HL-60 (cell line): ENCODE data around the gene CCT8.
A peak's percentile ranks its signal among the peaks of the same experiment; 100 is the strongest.
"Not testable (repeated sequence)": the region's sequence is repeated elsewhere in the genome, so short reads cannot be mapped to it uniquely, and the experiment has no call there.

ENCODE experiments used
- DNase-seq, 2 experiments: peaks; one replicate each; pipeline ENCODE4 v3.0.0-alpha.2; 2010 to 2020; ENCODE audit warnings: low read depth in 1 of 2, low spot score in 1 of 2
- H3K27ac ChIP-seq: fragments of 250-450 bp; sonication (Bioruptor Pico); replicated peaks from 2 replicates; pipeline ENCODE4 v1.5.1; 2020; ENCODE audit warnings: mild to moderate bottlenecking, moderate library complexity
- H3K27me3 ChIP-seq: fragments of 250-450 bp; sonication (Bioruptor Pico); 2 replicates; pipeline ENCODE4 v1.5.1; 2021; ENCODE audit warnings: mild to moderate bottlenecking, moderate library complexity; ENCODE audit not compliant: insufficient read depth, poor library complexity, severe bottlenecking
- H3K4me3 ChIP-seq: replicated peaks from 2 replicates; pipeline ENCODE4 v1.5.1; 2011; ENCODE audit warnings: mild to moderate bottlenecking, control low read depth, low read length; ENCODE audit not compliant: insufficient read depth
- CTCF ChIP-seq: IDR thresholded peaks from one replicate; pipeline ENCODE4 v1.5.1; 2011; ENCODE audit warnings: low read length, control low read depth, inconsistent platforms; ENCODE audit not compliant: insufficient read depth
- GABPA ChIP-seq: IDR thresholded peaks from 2 replicates; pipeline ENCODE4 v1.6.1; 2012; ENCODE audit warnings: low read depth
- POLR2AphosphoS5 ChIP-seq: IDR thresholded peaks from 2 replicates; pipeline ENCODE4 v1.6.1; 2012; ENCODE audit warnings: low read depth
- REST ChIP-seq: IDR thresholded peaks from 2 replicates; pipeline ENCODE4 v1.6.1; 2012; ENCODE audit warnings: low read depth; ENCODE audit not compliant: insufficient replicate concordance
- SPI1 ChIP-seq: IDR thresholded peaks from 2 replicates; pipeline ENCODE4 v1.6.1; 2012; ENCODE audit warnings: low read depth, mild to moderate bottlenecking, borderline replicate concordance

The CCT8 gene

DNA sequence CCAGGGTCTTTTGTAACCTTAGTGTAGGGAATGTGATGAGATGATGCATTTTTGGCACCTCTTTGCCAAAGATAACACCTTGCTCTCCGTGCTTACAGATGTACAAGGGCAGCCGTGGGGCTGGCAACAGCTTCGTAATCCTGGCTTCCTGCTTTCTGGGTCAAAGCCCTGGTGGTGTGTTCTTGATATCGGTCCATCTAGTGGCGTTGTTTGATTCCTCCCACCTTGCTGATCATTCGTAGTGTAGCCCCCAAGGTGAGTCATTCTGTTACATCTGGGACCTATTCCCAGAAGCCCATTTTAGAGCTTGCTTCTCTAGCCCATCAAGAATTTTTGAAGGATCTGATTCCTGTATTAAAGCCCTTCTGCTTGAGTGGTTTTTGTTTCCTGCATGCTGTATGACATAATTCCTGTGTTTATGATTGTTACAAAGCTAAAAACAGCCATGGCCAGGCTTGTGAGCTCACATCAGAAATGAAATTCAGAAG lies 7.0 kb upstream of the CCT8 start:
- no peak for TF ChIP-seq SPI1
- no peak for TF ChIP-seq GABPA
- TF ChIP-seq CTCF = no peak
- TF ChIP-seq REST = no peak
- TF ChIP-seq POLR2AphosphoS5 = no peak
- no peak for DNase-seq
- H3K27ac ChIP-seq = no peak overlapping the region; the same call in 1 of the 2 replicates
- H3K4me3 ChIP-seq = no peak overlapping the region
- no peaks in the 10 kb centered on the region for H3K27me3 ChIP-seq

DNA sequence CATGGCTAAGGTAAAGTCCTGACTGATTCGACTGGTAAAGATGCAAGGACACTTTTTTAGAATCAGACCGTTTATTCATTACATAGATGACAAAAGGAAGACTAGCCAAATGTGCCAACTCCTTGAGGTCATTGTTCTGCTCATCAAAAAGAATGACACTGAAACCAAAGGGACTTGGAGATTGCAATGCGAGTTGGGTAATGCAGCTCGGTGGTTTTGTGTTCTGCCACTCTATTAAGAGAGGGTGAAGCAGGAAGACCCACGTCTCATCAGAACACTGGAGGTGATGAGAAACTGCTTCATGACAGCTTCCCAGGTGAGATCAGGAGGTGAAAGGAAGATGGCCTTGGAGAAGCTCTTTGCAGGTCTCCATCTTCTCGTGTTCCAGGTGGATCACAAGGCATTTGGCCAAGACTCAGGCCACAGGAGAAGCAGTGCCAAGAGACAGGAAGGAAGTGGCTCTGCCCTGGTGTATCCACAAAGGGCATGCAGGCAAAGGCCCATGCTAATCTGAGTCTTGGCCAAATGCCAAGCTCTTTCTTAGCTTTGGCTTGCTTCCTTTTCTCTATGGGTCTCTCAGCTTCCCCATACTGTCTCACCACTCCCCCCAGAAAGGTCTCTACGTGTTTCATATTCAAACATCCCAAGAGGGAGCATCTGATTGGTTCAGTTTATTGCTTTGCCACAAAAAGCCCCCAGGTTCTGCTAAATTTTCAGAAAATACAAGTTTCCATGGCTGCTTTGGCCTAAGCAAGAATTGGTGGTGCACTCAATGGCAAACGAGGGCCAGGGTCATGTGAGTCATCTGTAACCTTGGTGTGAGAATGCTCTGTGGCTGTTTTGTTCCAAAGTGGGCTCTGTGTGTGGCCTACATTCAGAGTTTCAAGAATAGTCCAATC lies 5.7 kb upstream of the CCT8 start:
- peak; percentile 87 for TF ChIP-seq POLR2AphosphoS5
- TF ChIP-seq SPI1 = peak; percentile 88
- TF ChIP-seq REST = no peak
- no peak for TF ChIP-seq CTCF
- peak; percentile 53 for TF ChIP-seq GABPA
- DNase-seq = peak; percentile 96
- Histone ChIP-seq H3K4me3 (no peak overlapping the region), H3K27ac (peak overlapping the region; percentile 54), H3K27me3 (no peaks in the 10 kb centered on the region)

GRCh38 chr21:29077651-29078090 lies 4.2 kb upstream of the CCT8 start:
- no peak overlapping the region for H3K4me3 ChIP-seq
- DNase-seq = no peak
- H3K27ac ChIP-seq = no peak overlapping the region
- no peaks in the 10 kb centered on the region for H3K27me3 ChIP-seq
- TF ChIP-seq SPI1 (no peak), POLR2AphosphoS5 (no peak), GABPA (no peak), REST (no peak), CTCF (no peak)

DNA sequence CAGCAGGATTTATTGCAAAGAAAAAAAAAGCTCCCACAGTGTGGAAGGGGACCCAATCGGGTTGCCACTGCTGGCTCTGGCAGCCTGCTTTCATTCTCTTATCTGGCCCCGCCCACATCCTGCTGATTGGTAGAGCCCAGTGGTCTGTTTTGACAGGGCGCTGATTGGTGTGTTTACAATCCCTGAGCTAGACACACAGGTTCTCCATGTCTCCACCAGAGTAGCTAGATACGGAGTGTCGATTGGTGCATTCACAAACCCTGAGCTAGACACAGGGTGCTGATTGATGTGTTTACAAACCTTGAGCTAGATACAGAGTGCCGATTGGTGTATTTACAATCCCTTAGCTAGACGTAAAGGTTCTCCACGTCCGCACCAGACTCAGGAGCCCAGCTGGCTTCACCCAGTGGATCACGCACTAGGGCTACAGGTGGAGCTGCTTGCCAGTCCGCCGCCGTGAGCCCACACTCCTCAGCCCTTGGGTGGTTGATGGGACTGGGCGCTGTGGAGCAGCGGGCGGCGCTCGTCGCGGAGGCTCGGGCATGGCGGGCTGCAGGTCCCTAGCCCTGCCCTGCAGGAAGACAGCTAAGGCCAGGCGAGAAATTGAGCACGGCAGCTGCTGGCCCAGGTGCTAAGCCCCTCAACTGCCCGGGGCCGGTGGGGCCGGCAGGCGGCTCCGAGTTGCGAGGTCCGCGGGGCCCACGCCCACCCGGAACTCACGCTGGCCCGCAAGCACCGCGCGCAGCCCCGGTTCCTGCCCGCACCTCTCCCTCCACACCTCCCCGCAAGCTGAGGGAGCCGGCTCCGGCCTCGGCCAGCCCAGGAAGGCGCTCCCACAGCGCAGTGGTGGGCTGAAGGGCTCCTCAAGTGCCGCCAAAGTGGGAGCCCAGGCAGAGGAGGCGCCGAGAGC lies 3.5 kb upstream of the CCT8 start:
- not testable (repeated sequence) for H3K4me3 ChIP-seq, DNase-seq, H3K27me3 ChIP-seq
- peak overlapping the region; percentile 54 for H3K27ac ChIP-seq
